ENCODE results near the gene TUBD1. TPM values are rescaled to one million over a fixed set of nuclear protein-coding genes. Genes with fewer than 3 reads are reported as not detected.
A peak's percentile ranks its signal among the peaks of the same experiment; 100 is the strongest.

TUBD1 gene
- total RNA-seq, 1 donor from 2014 or later = 22.2 TPM

DNA sequence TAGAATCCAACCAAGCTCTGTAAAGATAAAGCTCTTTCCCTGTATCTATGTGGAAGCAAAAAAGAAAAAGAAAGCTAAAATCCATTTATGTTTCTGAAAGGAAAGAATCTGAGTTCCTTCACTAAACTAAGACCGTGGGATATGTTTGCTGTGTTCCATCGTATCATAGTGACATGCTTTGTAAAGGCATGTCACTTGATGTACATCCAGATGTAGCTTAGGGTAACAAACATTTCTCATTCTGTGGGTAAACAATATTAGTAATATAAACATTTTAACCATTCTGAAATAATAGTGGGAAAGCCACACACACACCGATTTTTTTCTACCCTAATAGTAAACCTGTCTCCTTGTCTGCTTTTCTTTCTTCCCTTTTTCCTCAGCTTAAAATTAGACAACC, 78.1 kb downstream of the TUBD1 start:
- no peaks in the 10 kb centered on the region for H3K4me1 Mint-ChIP-seq
- no peak overlapping the region for H3K4me3 Mint-ChIP-seq
- H3K27ac Mint-ChIP-seq (ENCODE audit: unreplicated experiment) = no peak overlapping the region
- H3K27me3 Mint-ChIP-seq (ENCODE audit: low read depth) = no peaks in the 10 kb centered on the region
- TF ChIP-seq, protein P1, sequence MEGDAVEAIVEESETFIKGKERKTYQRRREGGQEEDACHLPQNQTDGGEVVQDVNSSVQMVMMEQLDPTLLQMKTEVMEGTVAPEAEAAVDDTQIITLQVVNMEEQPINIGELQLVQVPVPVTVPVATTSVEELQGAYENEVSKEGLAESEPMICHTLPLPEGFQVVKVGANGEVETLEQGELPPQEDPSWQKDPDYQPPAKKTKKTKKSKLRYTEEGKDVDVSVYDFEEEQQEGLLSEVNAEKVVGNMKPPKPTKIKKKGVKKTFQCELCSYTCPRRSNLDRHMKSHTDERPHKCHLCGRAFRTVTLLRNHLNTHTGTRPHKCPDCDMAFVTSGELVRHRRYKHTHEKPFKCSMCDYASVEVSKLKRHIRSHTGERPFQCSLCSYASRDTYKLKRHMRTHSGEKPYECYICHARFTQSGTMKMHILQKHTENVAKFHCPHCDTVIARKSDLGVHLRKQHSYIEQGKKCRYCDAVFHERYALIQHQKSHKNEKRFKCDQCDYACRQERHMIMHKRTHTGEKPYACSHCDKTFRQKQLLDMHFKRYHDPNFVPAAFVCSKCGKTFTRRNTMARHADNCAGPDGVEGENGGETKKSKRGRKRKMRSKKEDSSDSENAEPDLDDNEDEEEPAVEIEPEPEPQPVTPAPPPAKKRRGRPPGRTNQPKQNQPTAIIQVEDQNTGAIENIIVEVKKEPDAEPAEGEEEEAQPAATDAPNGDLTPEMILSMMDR (conservative IDR thresholded peaks at IDR 0.05) = no peak
- H3K36me3 Mint-ChIP-seq (ENCODE audit: low read depth) = no peaks in the 10 kb centered on the region
- DNase-seq (ENCODE audit: low read depth, low spot score) = no peak
- no peaks in the 10 kb centered on the region for H3K9me3 Mint-ChIP-seq

DNA sequence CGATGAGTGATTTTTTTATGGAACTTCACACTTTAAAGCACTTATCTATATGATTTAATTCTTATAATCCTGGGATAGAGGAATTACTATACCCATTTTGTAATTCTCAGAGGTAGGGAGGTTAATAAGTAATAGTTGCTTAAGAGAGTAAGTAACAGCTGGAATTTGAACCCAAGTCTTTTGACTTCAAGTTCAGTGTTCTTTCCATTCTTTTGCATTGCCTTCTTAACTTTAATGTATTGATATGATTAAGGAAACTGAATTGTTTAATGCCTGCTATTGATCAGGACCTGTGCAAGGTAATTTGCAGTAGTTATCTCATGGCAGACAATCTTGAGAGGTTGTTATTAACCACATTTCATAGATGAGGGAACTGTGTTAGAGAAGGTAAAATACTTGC, 78.5 kb downstream of the TUBD1 start:
- no peak overlapping the region for H3K27ac Mint-ChIP-seq (ENCODE audit: unreplicated experiment)
- no peaks in the 10 kb centered on the region for H3K4me1 Mint-ChIP-seq
- no peak overlapping the region for H3K4me3 Mint-ChIP-seq
- H3K9me3 Mint-ChIP-seq = no peaks in the 10 kb centered on the region
- TF ChIP-seq, protein P1 (conservative IDR thresholded peaks at IDR 0.05) = no peak
- no peaks in the 10 kb centered on the region for H3K36me3 Mint-ChIP-seq (ENCODE audit: low read depth)
- DNase-seq (ENCODE audit: low read depth, low spot score) = no peak
- H3K27me3 Mint-ChIP-seq (ENCODE audit: low read depth) = no peaks in the 10 kb centered on the region

GRCh38 chr17:59812139-59812538, 80.6 kb downstream of the TUBD1 start:
- H3K36me3 Mint-ChIP-seq (ENCODE audit: low read depth) = no peaks in the 10 kb centered on the region
- TF ChIP-seq, protein P1 (conservative IDR thresholded peaks at IDR 0.05) = no peak
- no peaks in the 10 kb centered on the region for H3K27me3 Mint-ChIP-seq (ENCODE audit: low read depth)
- H3K4me3 Mint-ChIP-seq = no peak overlapping the region
- no peaks in the 10 kb centered on the region for H3K9me3 Mint-ChIP-seq
- no peak for DNase-seq (ENCODE audit: low read depth, low spot score)
- H3K27ac Mint-ChIP-seq (ENCODE audit: unreplicated experiment) = no peak overlapping the region
- H3K4me1 Mint-ChIP-seq = no peaks in the 10 kb centered on the region

DNA sequence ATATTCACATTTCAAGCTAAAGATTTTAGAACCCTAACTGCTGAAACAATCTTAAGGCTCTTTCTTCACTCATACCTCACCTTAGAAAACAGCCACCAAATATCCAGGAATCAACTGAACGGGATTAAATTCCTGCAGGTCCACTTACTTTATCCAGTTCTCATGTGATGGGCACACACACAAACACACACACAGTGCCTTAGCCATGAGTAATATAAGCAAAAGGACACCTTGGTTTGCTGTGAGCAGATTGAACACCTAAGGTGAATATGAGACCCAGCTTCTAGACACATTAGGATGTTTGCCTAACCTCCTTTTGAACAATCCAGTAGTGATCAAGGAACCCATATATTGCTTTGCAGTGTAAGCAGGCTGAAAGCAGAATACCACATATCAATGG, 81.5 kb downstream of the TUBD1 start:
- no peak for DNase-seq (ENCODE audit: low read depth, low spot score)
- Mint-ChIP-seq H3K27me3 (ENCODE audit: low read depth) (no peaks in the 10 kb centered on the region), H3K9me3 (no peaks in the 10 kb centered on the region), H3K4me3 (no peak overlapping the region), H3K27ac (ENCODE audit: unreplicated experiment) (no peak overlapping the region), H3K36me3 (ENCODE audit: low read depth) (no peaks in the 10 kb centered on the region), H3K4me1 (no peaks in the 10 kb centered on the region)
- TF ChIP-seq, protein P1 (conservative IDR thresholded peaks at IDR 0.05) = no peak

DNA sequence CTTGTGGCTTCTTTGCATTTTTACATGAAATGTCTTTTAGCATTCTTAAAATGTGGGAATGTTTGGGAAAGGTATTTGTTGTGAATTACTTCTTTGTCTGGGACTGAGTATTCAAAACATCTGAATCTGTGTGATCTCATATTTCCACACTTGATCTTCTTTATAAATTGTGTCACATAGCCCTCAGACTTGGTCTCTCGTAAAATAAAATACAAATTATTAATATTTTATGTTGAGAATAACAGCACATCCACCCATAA, 81.9 kb downstream of the TUBD1 start:
- Mint-ChIP-seq H3K9me3 (no peaks in the 10 kb centered on the region), H3K4me1 (no peaks in the 10 kb centered on the region), H3K36me3 (ENCODE audit: low read depth) (no peaks in the 10 kb centered on the region), H3K27ac (ENCODE audit: unreplicated experiment) (no peak overlapping the region), H3K4me3 (no peak overlapping the region), H3K27me3 (ENCODE audit: low read depth) (no peaks in the 10 kb centered on the region)
- DNase-seq (ENCODE audit: low read depth, low spot score) = no peak
- TF ChIP-seq, protein P1 (conservative IDR thresholded peaks at IDR 0.05) = no peak

Small RNA genes lying within 50 kb of the gene (microRNA-seq; reads per million reads assigned to microRNA genes)
- gene MIR21 = 31,647 reads per million, percentile 99 among the genes with 10 or more reads in this experiment

Other genes with a start within 250 kb of the TUBD1 start
- gene PTRH2, start 185.5 kb downstream of the TUBD1 start, total RNA-seq = 25.9 and 33.7 TPM in 2 replicates
- gene VMP1, start 185.3 kb downstream of the TUBD1 start, total RNA-seq = 53.8 and 62.6 TPM in 2 replicates
- 36.8 and 41.5 TPM in 2 replicates for gene RPS6KB1, start 178 bp upstream of the TUBD1 start, total RNA-seq
- gene RNFT1, start 71.8 kb upstream of the TUBD1 start, total RNA-seq = 17.0 and 18.9 TPM in 2 replicates
- 33.2 and 36.6 TPM in 2 replicates for gene HEATR6, start 186.0 kb upstream of the TUBD1 start, total RNA-seq